Trophoblast cell (in vitro differentiated cells and primary cell): ENCODE results near the gene CFAP97D1.

Experiments used
- DNase-seq, 2 donors: peaks; one replicate each; pipeline ENCODE4 v3.0.0-alpha.2; 2016
- H2AFZ ChIP-seq: 2 replicates; pipeline ENCODE4 v1.6.1; 2013; ENCODE audit warnings: low read length, moderate library complexity, mild to moderate bottlenecking; ENCODE audit not compliant: insufficient read depth, poor library complexity
- H2AK5ac ChIP-seq: 2 replicates; pipeline ENCODE4 v1.6.1; 2013; ENCODE audit warnings: mild to moderate bottlenecking, low read length
- H2BK120ac ChIP-seq: 2 replicates; pipeline ENCODE4 v1.6.1; 2013; ENCODE audit warnings: low read length, mild to moderate bottlenecking, moderate library complexity; ENCODE audit not compliant: insufficient read depth, poor library complexity
- H2BK12ac ChIP-seq: 2 replicates; pipeline ENCODE4 v1.6.1; 2013; ENCODE audit warnings: mild to moderate bottlenecking, low read length, moderate library complexity
- H2BK5ac ChIP-seq: 2 replicates; pipeline ENCODE4 v1.6.1; 2013; ENCODE audit warnings: low read length, low read depth, moderate library complexity, mild to moderate bottlenecking; ENCODE audit not compliant: poor library complexity
- H3K14ac ChIP-seq: 2 replicates; pipeline ENCODE4 v1.6.1; 2013; ENCODE audit warnings: mild to moderate bottlenecking, low read length
- H3K18ac ChIP-seq: 2 replicates; pipeline ENCODE4 v1.6.1; 2013; ENCODE audit warnings: mild to moderate bottlenecking, low read length
- H3K23ac ChIP-seq: 2 replicates; pipeline ENCODE4 v1.6.1; 2013; ENCODE audit warnings: low read length
- H3K27ac ChIP-seq: 2 replicates; pipeline ENCODE4 v1.5.1; 2013; ENCODE audit warnings: low read depth, mild to moderate bottlenecking, inconsistent platforms, low read length, moderate library complexity
- H3K27me3 ChIP-seq: 2 replicates; pipeline ENCODE4 v1.6.1; 2013; ENCODE audit warnings: inconsistent platforms, mild to moderate bottlenecking, low read length, moderate library complexity; ENCODE audit not compliant: insufficient read depth
- H3K36me3 ChIP-seq, 2 experiments: 1 replicate in 1 of 2; 2 replicates in 1 of 2; pipeline ENCODE4 v1.6.1; 2013; ENCODE audit warnings: low read length in 2 of 2, mild to moderate bottlenecking in 2 of 2, moderate library complexity in 1 of 2; ENCODE audit not compliant: insufficient read depth in 2 of 2, control insufficient read depth in 1 of 2
- H3K4ac ChIP-seq: 2 replicates; pipeline ENCODE4 v1.6.1; 2013; ENCODE audit warnings: low read depth, mild to moderate bottlenecking, low read length, moderate library complexity
- H3K4me1 ChIP-seq, 2 experiments: 1 replicate in 1 of 2; 2 replicates in 1 of 2; pipeline ENCODE4 v1.6.1; 2013; ENCODE audit warnings: low read length in 2 of 2, mild to moderate bottlenecking in 2 of 2, moderate library complexity in 1 of 2; ENCODE audit not compliant: insufficient read depth in 2 of 2, control insufficient read depth in 1 of 2
- H3K4me2 ChIP-seq: 2 replicates; pipeline ENCODE4 v1.6.1; 2013; ENCODE audit warnings: inconsistent platforms, mild to moderate bottlenecking, low read length, moderate library complexity
- H3K4me3 ChIP-seq: 2 replicates; pipeline ENCODE4 v1.5.1; 2013; ENCODE audit warnings: mild to moderate bottlenecking, low read depth, low read length, inconsistent platforms
- H3K79me1 ChIP-seq: one replicate; pipeline ENCODE4 v1.6.1; 2013; ENCODE audit warnings: low read length
- H3K79me2 ChIP-seq: 2 replicates; pipeline ENCODE4 v1.6.1; 2013; ENCODE audit warnings: low read length, mild to moderate bottlenecking; ENCODE audit not compliant: control insufficient read depth, insufficient read depth, poor library complexity
- H3K9ac ChIP-seq: 2 replicates; pipeline ENCODE4 v1.6.1; 2013; ENCODE audit warnings: mild to moderate bottlenecking, low read length
- H3K9me3 ChIP-seq: 2 replicates; pipeline ENCODE4 v1.6.1; 2013; ENCODE audit warnings: low read depth, mild to moderate bottlenecking, control low read depth, inconsistent platforms, low read length; ENCODE audit not compliant: insufficient read depth
- H4K12ac ChIP-seq: 2 replicates; pipeline ENCODE4 v1.6.1; 2013; ENCODE audit warnings: low read depth, mild to moderate bottlenecking, low read length, moderate library complexity
- H4K8ac ChIP-seq: 2 replicates; pipeline ENCODE4 v1.6.1; 2013; ENCODE audit warnings: low read depth, mild to moderate bottlenecking, low read length, moderate library complexity
- H4K91ac ChIP-seq: one replicate; pipeline ENCODE4 v1.6.1; 2013; ENCODE audit warnings: low read depth, mild to moderate bottlenecking, low read length, moderate library complexity
- WGBS: extraction: QIAGEN DNeasy Blood & Tissue Kit; methylation state at CpG from one replicate; pipeline ENCODE4 v1.1.7; 2013; ENCODE audit warnings: missing lambda C conversion rate; ENCODE audit not compliant: insufficient read length, insufficient coverage; ENCODE audit errors: extremely low coverage; 5-methylcytosine and 5-hydroxymethylcytosine counted together

CFAP97D1 gene

GRCh38 chr17:43745541-43745940 lies 34.7 kb upstream of the CFAP97D1 start:
- Histone ChIP-seq H3K14ac (no peak overlapping the region), H3K18ac (no peak overlapping the region), H2BK5ac (no peak overlapping the region), H3K4ac (no peak overlapping the region), H3K9ac (no peak overlapping the region), H3K27me3 (no peaks in the 10 kb centered on the region), H4K8ac (no peak overlapping the region), H4K12ac (no peak overlapping the region), H4K91ac (no peak overlapping the region), H3K4me3 (no peak overlapping the region), H3K36me3 (no peaks in the 10 kb centered on the region), H3K4me2 (no peak overlapping the region), H3K79me1 (peaks cover 4% of the 10 kb centered on the region), H3K23ac (no peak overlapping the region), H2BK120ac (peak overlapping the region; percentile 38), H2AFZ (no peak overlapping the region), H3K9me3 (peaks cover 2% of the 10 kb centered on the region), H2BK12ac (peak overlapping the region; percentile 30), H3K27ac (peak overlapping the region; percentile 32), H2AK5ac (no peak overlapping the region), H3K4me1 (peaks cover 3 to 13% of the 10 kb centered on the region in 2 experiments), H3K79me2 (no peaks in the 10 kb centered on the region)
- DNase-seq: no peak
- no CpG with 5 or more reads among the region's 6 CpGs for WGBS

- H3K4me2 ChIP-seq: no peak overlapping the region
- H3K23ac ChIP-seq: no peak overlapping the region
- peaks cover 3 to 10% of the 10 kb centered on the region in 2 experiments for H3K4me1 ChIP-seq
- DNase-seq: no peak
- no peak overlapping the region for H4K8ac ChIP-seq
- no peak overlapping the region for H3K27ac ChIP-seq
- no peak overlapping the region for H3K18ac ChIP-seq
- no peak overlapping the region for H3K14ac ChIP-seq
- no CpG with 5 or more reads among the region's 5 CpGs for WGBS
- H2BK5ac ChIP-seq: no peak overlapping the region
- H3K4me3 ChIP-seq: no peak overlapping the region
- no peaks in the 10 kb centered on the region for H3K36me3 ChIP-seq
- no peak overlapping the region for H3K4ac ChIP-seq
- H3K9me3 ChIP-seq: no peaks in the 10 kb centered on the region
- peaks cover 7% of the 10 kb centered on the region for H3K27me3 ChIP-seq
- no peak overlapping the region for H4K91ac ChIP-seq
- H3K79me1 ChIP-seq: peaks cover 4% of the 10 kb centered on the region
- no peaks in the 10 kb centered on the region for H3K79me2 ChIP-seq
- no peak overlapping the region for H2BK120ac ChIP-seq
- H2AFZ ChIP-seq: no peak overlapping the region
- H2BK12ac ChIP-seq: no peak overlapping the region
- no peak overlapping the region for H4K12ac ChIP-seq
- H3K9ac ChIP-seq: no peak overlapping the region
- no peak overlapping the region for H2AK5ac ChIP-seq
Observed at GRCh38 chr17:43750153-43750552, 30.1 kb upstream of the CFAP97D1 start.

GRCh38 chr17:43753493-43754129 lies 26.6 kb upstream of the CFAP97D1 start:
- H3K4me1 ChIP-seq: peaks cover 6 to 8% of the 10 kb centered on the region in 2 experiments
- no peak overlapping the region for H2BK12ac ChIP-seq
- no peak overlapping the region for H3K18ac ChIP-seq
- no peak overlapping the region for H3K9ac ChIP-seq
- H4K8ac ChIP-seq: no peak overlapping the region
- H3K9me3 ChIP-seq: no peaks in the 10 kb centered on the region
- H3K4me2 ChIP-seq: no peak overlapping the region
- H2BK120ac ChIP-seq: no peak overlapping the region
- H3K14ac ChIP-seq: no peak overlapping the region
- H3K4ac ChIP-seq: no peak overlapping the region
- H3K79me2 ChIP-seq: no peaks in the 10 kb centered on the region
- no peaks in the 10 kb centered on the region for H3K79me1 ChIP-seq
- no peak overlapping the region for H2AFZ ChIP-seq
- no peak overlapping the region for H2AK5ac ChIP-seq
- no peak overlapping the region for H3K23ac ChIP-seq
- no peak overlapping the region for H4K12ac ChIP-seq
- H3K4me3 ChIP-seq: no peak overlapping the region
- H3K27me3 ChIP-seq: peaks cover 21% of the 10 kb centered on the region
- H2BK5ac ChIP-seq: no peak overlapping the region
- no peaks in the 10 kb centered on the region for H3K36me3 ChIP-seq
- H4K91ac ChIP-seq: no peak overlapping the region
- DNase-seq: no peak
- H3K27ac ChIP-seq: no peak overlapping the region
- no CpG with 5 or more reads among the region's 5 CpGs for WGBS

DNA sequence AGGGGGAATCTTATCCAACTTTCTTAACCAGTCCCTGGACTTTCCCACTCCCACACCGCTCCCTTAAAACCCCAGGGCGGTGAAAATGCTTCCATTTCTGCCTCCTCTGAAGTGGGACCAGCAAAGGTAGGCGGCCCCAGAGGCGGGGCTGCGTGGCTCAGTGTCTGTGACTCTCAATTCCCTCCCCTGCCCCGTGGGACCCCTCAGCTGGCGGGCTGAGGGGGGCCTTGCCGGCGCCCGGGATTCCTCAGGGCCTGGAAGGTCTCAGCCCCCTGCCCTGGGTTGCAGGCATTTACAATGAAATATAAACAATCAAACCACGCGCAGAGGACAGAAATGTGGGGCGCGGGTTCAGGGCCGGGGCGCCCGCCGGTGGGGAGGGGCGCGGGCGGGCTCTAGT lies 25.3 kb upstream of the CFAP97D1 start:
- Histone ChIP-seq H3K9me3 (no peaks in the 10 kb centered on the region), H2AK5ac (no peak overlapping the region), H3K23ac (no peak overlapping the region), H3K14ac (no peak overlapping the region), H3K9ac (no peak overlapping the region), H2BK12ac (no peak overlapping the region), H3K79me2 (no peaks in the 10 kb centered on the region), H3K27ac (no peak overlapping the region), H4K91ac (no peak overlapping the region), H3K4me1 (peaks cover 6 to 8% of the 10 kb centered on the region in 2 experiments), H2BK120ac (no peak overlapping the region), H2BK5ac (no peak overlapping the region), H3K4me2 (peak overlapping the region; percentile 64), H4K12ac (no peak overlapping the region), H3K79me1 (no peaks in the 10 kb centered on the region), H2AFZ (no peak overlapping the region), H3K4me3 (no peak overlapping the region), H4K8ac (no peak overlapping the region), H3K27me3 (peaks cover 21% of the 10 kb centered on the region), H3K36me3 (no peaks in the 10 kb centered on the region), H3K4ac (no peak overlapping the region), H3K18ac (no peak overlapping the region)
- WGBS: no CpG with 5 or more reads among the region's 21 CpGs
- no peak for DNase-seq
